ENCODE results near the gene PKMYT1.

- TF ChIP-seq CTCF (IDR thresholded peaks at IDR 0.05) (no peak), POLR2A (IDR thresholded peaks at IDR 0.05) (no peak)
Observed at GRCh38 chr16:2953706-2954627, 26.3 kb downstream of the PKMYT1 start.

All from testis (tissue), 2 donors.